HG03103 (cell line): ENCODE results near the gene TMEM187.

ENCODE experiments used
- ATAC-seq: cut with Tn5 transposase; IDR thresholded peaks from one replicate; pipeline ENCODE4 v1.9.1; 2021; ENCODE audit warnings: low read depth; ENCODE audit not compliant: unreplicated experiment

TMEM187 gene

GRCh38 chrX:153953892-153954557, 18.5 kb upstream of the TMEM187 start:
- no peak for ATAC-seq

- no peak for ATAC-seq
Measured at GRCh38 chrX:153954558-153955227, 17.9 kb upstream of the TMEM187 start.

GRCh38 chrX:153955228-153955732, 17.3 kb upstream of the TMEM187 start:
- no peak for ATAC-seq

- no peak for ATAC-seq
Measured at GRCh38 chrX:153956044-153956907, 16.3 kb upstream of the TMEM187 start.

GRCh38 chrX:153957224-153957623, 15.3 kb upstream of the TMEM187 start:
- ATAC-seq: no peak

- ATAC-seq: no peak
Measured at GRCh38 chrX:153958605-153959004, 13.9 kb upstream of the TMEM187 start.

- ATAC-seq: no peak
Measured at GRCh38 chrX:153959649-153960048, 12.9 kb upstream of the TMEM187 start.

GRCh38 chrX:153960077-153960476, 12.5 kb upstream of the TMEM187 start:
- ATAC-seq: no peak

GRCh38 chrX:153960786-153961185, 11.8 kb upstream of the TMEM187 start:
- no peak for ATAC-seq

- ATAC-seq: no peak
Measured at GRCh38 chrX:153961292-153961691, 11.3 kb upstream of the TMEM187 start.

- no peak for ATAC-seq
Measured at GRCh38 chrX:153963546-153963945, 9.0 kb upstream of the TMEM187 start.

GRCh38 chrX:153964105-153964504, 8.4 kb upstream of the TMEM187 start:
- ATAC-seq: no peak

GRCh38 chrX:153965406-153965805, 7.1 kb upstream of the TMEM187 start:
- no peak for ATAC-seq

- no peak for ATAC-seq
Measured at GRCh38 chrX:153966283-153966688, 6.3 kb upstream of the TMEM187 start.

GRCh38 chrX:153966841-153967535, 5.6 kb upstream of the TMEM187 start:
- no peak for ATAC-seq

GRCh38 chrX:153967536-153968224, 4.9 kb upstream of the TMEM187 start:
- ATAC-seq: no peak

- ATAC-seq: no peak
Measured at GRCh38 chrX:153968255-153968654, 4.3 kb upstream of the TMEM187 start.

- ATAC-seq: no peak
Measured at GRCh38 chrX:153968754-153969124, 3.8 kb upstream of the TMEM187 start.

GRCh38 chrX:153969125-153969903, 3.2 kb upstream of the TMEM187 start:
- no peak for ATAC-seq
